NCI-H446 treated with DMSO at 0.1 percent for 48 hours (cell line): Measurements from ENCODE around the gene SLC66A2.

ENCODE experiments used
- DNase-seq: peaks from one replicate; lab custom pipeline; 2025; lab: John Stamatoyannopoulos, UW

SLC66A2 gene

DNA sequence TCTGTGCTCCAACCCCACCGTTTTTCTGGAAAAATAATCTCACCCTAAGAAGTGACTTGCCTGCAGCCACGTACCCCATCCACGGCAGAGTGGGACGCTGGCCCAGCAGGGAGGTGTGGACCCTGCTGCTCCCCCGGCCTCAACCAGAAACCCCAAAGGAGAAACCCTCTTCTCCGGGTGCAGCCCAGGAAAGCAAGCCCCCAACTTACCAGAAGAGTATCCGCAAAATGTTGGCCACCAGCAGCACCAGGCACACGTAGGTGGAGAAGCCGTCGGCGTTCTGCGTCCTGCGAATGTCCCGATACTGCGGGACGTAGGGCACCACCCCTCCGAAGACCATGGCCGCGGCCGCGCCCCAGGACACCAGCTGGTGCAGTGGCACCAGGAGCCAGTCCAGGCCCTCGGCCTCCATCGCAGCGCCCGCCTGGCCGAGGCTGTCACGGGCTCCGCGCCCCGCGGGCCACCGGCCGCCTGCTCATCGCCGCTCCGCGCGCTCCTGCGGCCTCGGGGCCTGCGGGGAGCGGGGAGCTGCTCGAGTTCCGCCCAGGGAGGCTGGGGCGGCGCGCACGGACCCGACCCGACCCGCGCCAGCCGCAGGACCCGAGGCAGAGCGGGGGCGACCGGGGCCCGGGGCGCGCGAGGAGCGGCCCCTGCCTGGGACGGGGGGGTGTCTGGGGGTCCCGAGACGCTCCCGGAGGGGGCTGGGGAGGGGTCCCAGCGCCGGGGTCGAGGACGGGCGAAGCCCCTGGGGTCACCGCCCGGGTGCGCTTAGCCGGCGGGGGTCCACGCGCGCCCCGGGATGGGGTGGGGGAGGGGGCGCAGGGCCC is 725 bp downstream of the SLC66A2 start:
- DNase-seq: no peak

DNA sequence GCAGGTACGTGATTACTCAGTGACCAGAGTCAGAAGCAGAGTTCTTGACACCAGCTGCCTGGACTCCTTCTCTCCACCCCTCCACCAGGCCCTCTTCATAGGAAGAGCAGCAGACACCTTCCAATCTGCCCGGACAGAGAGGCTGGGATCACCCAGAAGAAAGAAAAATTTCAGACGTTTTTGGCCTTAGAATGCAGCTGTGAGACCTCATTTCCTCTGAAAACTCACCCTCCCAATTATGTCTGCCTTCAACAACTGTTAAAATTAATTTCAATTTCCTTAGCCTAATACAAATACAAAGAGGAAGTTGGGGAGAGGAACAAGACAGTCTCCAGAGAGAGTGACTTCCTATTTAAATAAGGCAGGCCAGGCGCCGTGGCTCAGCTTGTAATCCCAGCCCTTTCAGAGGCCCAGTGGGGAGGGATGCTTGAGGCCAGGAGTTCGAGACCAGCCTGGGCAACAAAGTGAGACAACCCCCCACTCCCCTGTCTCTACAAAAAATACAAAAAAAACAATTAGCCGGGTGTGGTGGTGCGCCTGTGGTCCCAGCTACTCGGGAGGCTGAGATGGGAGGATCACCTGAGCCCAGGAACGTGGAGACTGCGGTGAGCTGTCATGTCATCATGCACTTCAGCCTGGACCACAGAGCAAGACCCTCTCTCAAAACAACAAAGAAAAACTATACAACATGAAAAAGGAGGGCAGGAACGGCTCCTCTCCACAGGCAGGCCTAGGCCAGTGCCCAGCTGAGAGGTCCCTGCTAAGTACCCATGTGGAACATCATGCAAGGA is 1.6 kb downstream of the SLC66A2 start:
- no peak for DNase-seq

DNA sequence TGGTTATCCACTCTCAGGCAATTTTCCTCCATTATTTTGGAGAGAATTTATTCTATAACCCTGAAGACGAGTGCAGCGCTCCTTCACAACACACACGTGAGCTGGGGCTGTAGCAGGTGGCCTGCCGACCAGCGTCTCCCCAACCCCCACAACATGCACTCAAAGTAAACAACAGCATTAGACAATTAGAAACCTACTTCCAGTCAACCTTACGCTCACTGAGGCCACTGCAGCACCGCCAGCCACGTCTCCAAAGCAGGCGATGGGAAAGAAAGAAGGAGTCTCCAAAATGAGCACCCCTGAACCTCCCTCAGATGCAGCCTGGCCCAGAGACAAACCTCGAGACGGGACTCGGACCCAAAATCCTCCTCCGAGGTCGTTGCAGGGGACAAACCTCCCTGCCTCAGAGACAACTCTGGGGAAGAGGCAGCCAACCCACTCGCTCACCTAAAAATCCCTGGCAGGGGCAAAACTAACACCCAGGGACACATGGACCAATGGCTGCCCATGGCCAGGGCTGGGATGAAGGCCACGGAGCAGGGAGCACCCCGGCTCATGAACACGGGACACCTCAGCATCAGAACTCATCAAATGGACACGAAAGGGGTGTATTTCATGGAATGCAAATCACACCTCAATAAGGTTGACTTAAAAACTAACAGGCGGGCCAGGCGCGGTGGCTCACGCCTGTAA is 2.6 kb downstream of the SLC66A2 start:
- no peak for DNase-seq

DNA sequence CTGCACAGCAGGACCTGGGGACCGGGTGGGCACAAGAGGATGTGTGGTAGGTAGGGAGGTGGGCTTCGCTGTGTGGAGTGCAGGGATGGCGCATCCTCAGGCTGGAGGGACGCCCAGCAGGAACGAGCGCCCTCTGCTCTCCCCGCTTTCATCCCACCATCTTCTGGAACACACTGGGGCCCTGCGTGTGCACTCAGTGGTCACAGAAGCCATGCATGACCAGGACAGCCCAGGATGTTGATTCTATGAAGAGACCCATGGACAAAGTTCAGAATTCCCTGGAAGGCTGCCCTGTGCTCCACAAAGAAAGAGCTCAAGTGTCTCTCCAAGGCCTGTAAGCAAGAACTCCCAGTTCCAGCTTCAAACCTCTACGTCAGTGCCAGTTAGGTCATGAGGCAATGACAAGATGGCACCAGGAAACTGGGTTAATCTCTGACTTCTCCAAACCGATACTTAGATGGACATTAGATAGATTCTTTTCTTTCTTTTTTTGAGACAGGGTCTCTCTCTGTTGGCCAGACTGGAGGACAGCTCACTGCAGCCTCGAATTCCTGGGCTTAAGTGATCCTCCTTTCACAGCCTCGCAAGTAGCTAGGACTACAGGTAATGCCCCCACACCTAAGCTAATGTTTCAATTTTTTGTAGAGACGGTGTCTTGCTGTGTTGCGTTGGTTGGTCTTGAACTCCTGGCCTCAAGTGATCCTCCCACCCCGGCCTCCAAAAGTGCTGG is 3.4 kb downstream of the SLC66A2 start:
- DNase-seq: no peak

DNA sequence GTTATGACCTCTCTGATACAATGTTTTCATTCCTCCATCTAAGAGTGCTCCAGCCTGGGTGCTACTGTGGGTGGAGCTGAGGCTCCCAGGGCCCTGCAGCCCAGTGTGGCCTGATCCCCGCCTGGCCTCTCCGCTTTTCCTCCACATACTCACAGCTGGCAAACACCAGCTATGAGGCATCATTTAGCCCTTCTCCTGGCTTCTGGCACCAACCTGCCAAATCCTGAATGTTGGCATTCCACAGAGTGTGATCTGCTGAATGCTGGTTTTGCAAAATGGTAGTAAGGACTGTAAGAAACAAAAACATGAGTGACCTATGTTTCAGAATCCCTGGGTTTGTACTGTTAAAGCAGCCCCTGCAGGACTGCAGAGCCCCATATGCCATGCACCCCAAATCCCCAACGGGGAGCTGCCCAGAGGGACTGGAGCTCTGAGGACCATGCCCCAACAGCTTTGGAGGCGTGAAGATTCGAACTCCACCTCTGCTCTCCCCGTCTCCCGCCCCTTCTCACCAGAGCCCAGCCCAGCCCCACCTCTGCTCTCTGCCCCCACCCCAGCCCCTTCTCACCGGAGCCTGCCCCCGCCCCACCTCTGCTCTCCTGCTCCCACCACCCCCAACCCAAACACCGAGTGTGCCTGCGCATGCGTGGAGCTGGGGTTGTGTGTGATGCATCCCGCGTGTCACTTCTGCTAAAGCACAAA is 4.2 kb downstream of the SLC66A2 start:
- DNase-seq: no peak

DNA sequence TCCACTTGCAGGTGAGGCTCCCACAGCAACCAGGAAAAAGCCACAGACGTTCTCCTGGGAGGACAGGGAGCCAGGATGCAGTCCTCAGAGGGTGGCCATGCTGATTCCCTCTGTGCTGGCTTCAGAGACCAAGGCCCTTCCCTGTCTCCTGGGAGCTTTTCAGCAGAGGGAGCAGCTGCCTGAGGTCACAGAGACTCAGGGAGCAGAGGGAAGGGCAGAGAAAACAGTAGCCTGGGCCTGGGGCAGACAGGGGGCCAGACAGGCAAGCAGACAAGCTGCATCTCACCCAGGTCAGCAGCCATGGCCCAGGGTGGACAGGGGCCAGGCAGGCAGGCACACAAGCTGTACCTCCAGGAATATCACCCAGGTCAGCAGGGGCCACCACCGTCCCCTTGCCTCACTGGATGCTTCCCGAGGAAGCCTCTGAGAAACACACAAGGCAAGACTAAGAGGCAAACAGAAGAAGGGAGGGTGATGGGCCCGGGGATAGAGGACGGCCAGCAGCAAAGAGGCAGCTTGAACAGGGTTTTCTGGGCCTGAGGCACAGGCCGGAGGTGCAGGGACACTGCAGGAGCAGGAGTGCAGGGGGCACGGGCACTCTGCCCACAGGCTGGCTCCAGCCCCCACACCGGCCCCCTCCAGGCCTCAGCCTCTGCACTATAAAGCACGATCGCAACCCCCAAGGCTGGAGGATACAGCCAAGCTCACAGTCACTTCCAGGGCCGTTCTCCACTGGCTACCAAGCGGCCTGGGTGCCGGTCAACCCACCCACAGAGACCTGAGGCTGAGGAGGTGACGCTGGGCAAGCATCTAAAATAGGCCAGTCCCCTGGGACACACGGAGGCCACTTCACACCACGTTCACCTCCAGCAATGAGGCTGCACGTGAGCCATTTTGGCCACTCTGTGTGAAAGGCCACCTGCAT is 6.1 kb downstream of the SLC66A2 start:
- no peak for DNase-seq

DNA sequence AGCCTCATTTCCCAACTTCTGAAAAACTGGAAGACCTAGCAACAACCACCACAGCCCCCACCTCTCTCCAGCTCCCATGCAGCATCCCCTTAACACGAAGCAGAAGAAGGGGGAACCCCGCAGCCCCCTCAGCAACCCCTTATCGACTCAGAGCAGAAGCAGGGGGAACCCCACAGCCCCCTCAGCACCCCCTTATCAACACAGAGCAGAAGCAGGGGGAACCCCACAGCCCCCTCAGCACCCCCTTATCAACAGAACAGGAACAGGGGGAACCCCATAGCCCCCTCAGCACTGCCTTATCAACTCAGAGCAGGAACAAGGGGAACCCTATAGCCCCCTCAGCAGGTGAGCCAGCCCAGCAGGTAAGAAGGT is 6.7 kb downstream of the SLC66A2 start:
- DNase-seq: no peak

DNA sequence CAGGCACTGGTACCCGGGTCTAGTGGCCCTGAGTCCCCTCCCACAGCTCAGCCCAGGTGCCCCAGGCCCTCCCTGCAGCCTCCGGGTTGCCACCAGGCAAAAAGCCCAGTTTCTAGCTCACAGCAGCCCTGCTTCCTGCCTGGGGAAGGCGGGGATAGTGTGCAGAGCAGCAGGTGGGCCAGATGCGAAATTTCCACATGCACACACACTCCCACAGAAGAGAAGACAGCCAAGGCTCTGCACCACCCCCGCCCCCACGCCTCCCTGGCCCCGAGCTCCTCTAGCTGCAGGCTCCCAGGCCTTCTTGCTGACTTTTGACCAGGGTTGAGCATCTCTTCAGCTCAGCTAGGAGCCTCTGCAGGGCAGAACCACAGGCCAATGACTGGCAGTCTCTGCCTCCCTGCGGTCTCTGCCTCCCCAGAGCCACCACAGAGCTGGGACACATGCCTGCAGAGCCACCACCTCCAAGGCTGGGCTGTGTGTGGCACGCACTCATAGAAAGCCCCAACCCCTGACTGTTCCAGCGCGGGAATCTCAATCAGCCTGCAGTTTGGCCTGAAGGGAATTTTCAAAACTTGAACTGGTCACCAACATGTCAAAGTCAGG is 7.2 kb downstream of the SLC66A2 start:
- DNase-seq: no peak

DNA sequence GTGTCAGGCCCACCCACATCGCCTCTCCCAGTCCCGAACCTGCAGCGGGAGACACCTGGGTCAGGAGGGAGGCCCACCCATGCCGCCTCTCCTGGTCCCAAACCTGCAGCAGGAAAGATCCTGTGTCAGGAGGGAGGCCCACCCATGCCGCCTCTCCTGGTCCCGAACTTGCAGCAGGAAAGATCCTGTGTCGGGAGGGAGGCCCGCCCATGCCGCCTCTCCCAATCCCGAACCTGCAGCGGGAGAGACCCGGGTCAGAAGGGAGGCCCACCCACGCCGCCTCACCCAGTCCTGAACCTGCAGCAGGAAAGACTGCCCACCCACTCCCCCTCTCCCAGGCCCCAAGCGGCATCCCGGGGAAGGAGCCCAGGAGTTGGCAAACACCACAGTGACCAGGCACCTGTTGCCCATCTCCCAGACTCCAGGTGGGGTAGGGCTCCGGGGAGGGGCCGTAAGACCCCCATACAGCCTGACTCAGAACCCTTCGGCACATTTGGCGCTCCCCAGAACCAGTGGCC is 7.8 kb downstream of the SLC66A2 start:
- DNase-seq: no peak

DNA sequence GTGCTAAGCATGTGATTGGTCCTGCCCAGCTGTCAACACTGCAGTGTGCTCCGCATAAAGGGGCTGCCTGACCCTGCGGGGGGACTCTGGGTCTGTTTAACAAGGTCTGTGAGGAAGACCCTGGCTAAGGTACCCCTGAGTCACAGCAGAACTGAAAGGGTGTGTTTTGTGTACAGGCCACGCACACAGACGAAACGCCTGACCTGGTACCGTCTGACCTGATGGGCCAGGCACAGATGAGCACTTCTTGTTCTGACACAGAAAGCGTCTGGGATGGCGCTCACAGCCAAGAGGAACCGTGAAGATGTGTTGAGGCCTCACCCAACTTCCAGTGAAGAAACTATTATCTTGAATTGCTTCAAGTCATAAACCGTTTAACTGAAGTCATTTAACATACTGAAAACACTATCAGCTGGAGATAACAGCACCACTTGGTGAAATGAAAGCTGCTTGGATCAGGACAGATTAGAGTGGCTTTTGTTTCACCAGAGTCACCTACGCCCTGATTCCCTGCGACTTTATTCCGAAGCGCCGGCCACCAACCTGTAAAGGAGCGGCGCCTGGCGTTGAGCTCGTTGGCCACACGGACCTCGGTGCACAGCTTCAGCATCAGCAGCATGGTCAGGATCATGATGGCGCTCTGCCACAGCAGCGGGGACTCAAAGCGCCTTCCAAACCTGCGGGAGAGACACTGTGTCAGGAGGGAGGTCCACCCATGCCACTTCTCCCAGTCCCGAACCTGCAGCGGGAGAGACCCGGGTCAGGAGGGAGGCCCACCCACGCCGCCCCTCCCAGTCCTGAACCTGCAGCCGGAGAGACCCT is 8.5 kb downstream of the SLC66A2 start:
- no peak for DNase-seq

DNA sequence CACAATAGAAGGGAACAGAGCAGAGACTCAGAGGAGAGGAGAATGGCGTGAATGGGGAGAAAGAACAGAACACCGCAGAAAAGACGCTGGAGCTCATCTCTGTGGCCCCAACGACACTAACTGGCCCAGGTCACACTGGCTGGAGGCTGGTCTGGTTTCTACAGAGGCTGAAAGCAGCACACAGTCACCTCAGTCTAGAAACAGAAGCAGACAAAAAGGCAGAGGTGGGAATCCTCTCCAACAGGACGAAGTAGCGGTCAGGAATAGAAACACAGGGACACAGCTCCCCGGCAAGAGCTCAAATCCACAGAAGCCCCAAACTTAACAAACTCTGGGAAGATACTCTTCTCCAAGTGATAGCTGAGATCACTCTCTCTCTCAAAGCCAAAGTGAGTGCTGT is 9.2 kb downstream of the SLC66A2 start:
- no peak for DNase-seq

DNA sequence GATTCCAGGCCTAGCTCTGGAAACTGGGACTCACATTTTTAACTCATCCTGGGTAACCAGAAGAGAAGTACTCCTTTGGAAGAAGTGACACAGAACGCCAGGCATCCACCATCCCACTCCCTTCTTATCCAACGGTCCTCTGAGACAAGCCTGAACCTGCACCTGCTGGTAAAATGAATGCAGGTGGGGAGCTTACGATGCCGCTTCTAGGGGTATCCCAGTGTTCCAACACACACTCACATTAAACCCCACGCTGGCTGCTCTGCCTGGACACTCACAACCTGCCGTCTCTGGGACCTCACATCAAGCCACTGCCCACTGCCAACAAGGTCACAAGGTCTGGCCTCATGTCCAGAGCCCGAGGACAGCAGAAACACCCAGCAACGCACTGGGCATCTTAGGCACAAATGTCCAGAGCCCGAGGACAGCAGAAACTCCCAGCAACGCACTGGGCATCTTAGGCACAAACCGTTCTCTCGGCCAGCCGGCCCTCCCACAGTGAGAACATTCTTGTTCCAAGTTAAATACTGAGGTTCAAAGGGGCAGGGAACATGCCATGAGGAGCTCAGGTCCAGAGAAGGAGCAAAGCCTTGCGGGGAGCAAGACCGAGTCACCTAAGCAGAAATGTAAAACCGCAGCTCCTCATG is 9.9 kb downstream of the SLC66A2 start:
- no peak for DNase-seq

DNA sequence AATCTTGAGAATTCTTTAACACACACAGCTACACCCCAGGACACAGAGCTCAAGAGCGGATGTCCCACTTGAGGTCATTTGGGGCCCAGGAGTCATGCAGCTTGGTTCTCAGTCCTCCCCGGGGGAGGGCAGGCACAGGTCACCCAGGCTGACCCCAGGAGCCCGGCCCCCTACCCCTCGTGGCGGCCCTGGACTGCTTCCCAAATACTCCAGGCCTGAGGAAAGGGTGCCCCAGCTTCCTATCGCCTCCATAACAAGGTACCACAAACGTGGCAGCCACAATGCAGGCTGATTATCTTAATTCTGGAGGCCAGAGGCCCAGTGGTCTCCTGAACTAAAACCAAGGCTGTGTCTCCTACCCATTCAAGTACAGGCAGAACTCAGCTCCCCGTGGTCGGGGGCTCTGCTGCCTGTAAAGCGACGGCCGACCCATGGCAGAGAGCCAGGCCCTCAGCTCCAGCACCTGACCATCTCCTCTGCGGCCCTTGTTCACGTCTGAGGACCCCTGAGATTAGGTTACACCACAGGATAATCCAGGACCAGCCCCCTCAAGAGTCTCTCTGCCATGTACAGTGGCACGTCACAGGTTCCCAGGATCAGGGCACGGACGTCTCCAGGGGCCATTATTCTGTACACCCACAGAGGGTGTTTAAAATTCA is 10.5 kb downstream of the SLC66A2 start:
- no peak for DNase-seq

DNA sequence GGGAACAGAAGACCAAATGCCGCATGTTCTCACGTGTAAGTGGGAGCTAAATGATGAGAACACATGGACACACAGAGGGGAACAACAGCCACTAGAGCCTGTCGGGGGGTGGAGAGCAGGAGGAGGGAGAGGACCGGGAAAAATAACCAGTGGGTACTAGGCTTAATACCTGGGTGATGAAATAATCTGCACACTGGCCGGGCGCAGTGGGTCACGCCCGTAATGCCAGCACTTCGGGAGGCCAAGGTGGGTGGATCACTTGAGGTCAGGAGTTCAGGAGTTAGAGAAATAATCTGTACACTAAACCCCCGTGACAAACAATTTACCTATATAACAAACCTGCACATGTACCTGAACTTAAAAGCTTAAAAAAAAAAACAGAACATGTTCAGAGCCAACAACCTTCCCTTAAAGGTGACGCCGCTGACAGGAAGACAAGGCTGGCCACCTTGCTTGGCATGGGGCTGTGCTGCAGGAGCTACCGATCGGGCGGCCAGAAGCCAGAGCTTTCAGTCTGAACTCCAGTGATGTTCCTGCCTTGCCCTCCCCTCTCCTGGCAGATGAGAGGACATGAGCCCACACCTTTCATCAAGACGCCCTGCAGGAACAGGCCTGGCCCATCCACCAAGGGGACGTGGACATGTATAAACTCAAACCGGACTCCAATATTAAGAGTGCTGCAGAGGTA is 11.2 kb downstream of the SLC66A2 start:
- DNase-seq: no peak

DNA sequence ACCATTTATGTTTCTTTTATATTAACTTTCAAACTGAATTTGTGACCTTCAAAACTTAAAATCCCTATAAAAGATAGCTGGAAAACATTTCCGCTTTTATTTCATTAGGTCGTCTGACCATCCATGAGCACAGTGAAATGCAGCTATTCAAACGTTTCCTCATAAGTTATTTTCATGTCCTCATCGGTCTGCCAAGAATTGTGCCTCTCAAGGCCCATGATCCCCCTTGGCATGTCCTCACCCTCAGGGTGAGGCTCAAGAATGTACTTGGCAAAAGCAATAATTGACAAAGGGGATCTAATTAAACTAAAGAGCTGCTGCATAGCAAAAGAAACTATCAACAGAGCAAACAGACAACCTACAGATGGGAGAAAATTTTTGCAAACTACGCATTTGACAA is 12.4 kb downstream of the SLC66A2 start:
- no peak for DNase-seq

DNA sequence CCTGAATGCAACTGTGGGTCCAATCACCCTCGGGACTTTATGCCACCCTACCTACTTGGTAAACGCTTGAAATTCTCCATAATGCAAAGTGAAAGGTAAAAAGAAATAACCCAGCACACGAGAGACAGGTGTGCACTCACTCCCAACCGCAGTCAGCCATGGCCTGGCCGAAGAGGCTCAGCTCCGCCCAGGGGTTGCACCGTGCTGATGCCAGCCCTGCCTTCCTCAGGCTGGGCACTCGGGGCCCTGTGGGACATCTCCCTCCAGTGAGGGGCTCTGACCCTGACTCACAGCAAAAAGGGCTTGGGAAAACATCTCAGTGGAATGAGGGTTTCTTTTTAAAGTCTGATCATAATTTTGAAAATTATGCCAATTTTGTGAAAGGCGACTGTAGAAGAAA is 13.3 kb downstream of the SLC66A2 start:
- DNase-seq: no peak
